ENCODE results near the gene FAM227A.

Gene FAM227A

GRCh38 chr22:38607680-38608079 lies 48.5 kb downstream of the FAM227A start:
- POLR2A ChIA-PET: no interaction called here
- TF ChIP-seq ZBTB20 (tag by site-specific recombination; IDR thresholded peaks at IDR 0.05) (no peak), ZNF157 (tag by site-specific recombination; IDR thresholded peaks at IDR 0.05) (no peak), PRDM1 (tag by site-specific recombination; IDR thresholded peaks at IDR 0.05) (no peak), ZBTB7A (tag by site-specific recombination; IDR thresholded peaks at IDR 0.05; ENCODE audit: low read depth) (no peak), ZNF391 (tag by site-specific recombination; IDR thresholded peaks at IDR 0.05; ENCODE audit: borderline replicate concordance, low read depth) (no peak), ZIC2 (tag by site-specific recombination; IDR thresholded peaks at IDR 0.05) (no peak), KLF10 (tag by site-specific recombination; IDR thresholded peaks at IDR 0.05) (no peak), KLF9 (tag by site-specific recombination; IDR thresholded peaks at IDR 0.05; ENCODE audit: low read depth) (no peak), ZFP3 (tag by site-specific recombination; IDR thresholded peaks at IDR 0.05; ENCODE audit: low read depth) (no peak), ZNF701 (tag by site-specific recombination; IDR thresholded peaks at IDR 0.05) (no peak), HOXA7 (CRISPR knock-in tag; IDR thresholded peaks at IDR 0.05; ENCODE audit: borderline replicate concordance) (no peak), ZNF776 (tag by site-specific recombination; IDR thresholded peaks at IDR 0.05; ENCODE audit: borderline replicate concordance) (no peak), REST (tag by site-specific recombination; IDR thresholded peaks at IDR 0.05) (no peak)
- TF ChIP-seq, protein P1, sequence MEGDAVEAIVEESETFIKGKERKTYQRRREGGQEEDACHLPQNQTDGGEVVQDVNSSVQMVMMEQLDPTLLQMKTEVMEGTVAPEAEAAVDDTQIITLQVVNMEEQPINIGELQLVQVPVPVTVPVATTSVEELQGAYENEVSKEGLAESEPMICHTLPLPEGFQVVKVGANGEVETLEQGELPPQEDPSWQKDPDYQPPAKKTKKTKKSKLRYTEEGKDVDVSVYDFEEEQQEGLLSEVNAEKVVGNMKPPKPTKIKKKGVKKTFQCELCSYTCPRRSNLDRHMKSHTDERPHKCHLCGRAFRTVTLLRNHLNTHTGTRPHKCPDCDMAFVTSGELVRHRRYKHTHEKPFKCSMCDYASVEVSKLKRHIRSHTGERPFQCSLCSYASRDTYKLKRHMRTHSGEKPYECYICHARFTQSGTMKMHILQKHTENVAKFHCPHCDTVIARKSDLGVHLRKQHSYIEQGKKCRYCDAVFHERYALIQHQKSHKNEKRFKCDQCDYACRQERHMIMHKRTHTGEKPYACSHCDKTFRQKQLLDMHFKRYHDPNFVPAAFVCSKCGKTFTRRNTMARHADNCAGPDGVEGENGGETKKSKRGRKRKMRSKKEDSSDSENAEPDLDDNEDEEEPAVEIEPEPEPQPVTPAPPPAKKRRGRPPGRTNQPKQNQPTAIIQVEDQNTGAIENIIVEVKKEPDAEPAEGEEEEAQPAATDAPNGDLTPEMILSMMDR (tag by site-specific recombination; IDR thresholded peaks at IDR 0.05): no peak
- TF ChIP-seq, protein P2, sequence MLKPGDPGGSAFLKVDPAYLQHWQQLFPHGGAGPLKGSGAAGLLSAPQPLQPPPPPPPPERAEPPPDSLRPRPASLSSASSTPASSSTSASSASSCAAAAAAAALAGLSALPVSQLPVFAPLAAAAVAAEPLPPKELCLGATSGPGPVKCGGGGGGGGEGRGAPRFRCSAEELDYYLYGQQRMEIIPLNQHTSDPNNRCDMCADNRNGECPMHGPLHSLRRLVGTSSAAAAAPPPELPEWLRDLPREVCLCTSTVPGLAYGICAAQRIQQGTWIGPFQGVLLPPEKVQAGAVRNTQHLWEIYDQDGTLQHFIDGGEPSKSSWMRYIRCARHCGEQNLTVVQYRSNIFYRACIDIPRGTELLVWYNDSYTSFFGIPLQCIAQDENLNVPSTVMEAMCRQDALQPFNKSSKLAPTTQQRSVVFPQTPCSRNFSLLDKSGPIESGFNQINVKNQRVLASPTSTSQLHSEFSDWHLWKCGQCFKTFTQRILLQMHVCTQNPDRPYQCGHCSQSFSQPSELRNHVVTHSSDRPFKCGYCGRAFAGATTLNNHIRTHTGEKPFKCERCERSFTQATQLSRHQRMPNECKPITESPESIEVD (tag by site-specific recombination; IDR thresholded peaks at IDR 0.05): no peak
- H3K4me1 ChIP-seq (ENCODE audit: control insufficient read depth, insufficient read depth, low read length): no peaks in the 10 kb centered on the region
- CTCF ChIA-PET: no interaction called here
- no peak overlapping the region for H3K4me3 ChIP-seq (ENCODE audit: low read depth, low read length)
- peaks cover 0 to 6% of the 10 kb centered on the region in 2 experiments; a peak in 1 of 3 replicates for H3K36me3 ChIP-seq (ENCODE audit: control insufficient read depth in 2 of 2, insufficient read depth in 1 of 2, low read length in 2 of 2)
- no peak overlapping the region for H3K27ac ChIP-seq (ENCODE audit: extremely low read depth, low read depth, low read length)
- no peaks in the 10 kb centered on the region for H3K9me3 ChIP-seq (ENCODE audit: control insufficient read depth, insufficient read depth, low read depth, low read length)

DNA sequence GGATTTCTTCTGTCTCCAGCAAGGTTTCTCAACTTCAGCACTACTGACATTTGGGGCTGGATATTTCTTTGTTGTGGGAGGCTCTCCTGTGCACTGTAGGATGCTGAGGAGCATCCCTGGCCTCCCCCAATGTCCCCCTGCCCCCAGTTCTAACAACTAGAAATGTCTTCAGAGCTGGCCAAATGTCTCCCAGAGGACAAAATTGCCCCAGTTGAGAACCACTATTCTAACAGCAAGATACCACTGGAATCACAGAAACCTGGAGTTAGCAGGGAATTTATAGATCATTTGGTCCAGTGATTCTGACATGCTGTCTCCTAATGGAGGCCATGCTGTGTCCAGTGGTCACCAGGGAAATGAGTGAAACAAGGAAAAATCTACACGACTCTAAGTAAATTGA lies 54.0 kb downstream of the FAM227A start:
- Histone ChIP-seq H3K9me3 (ENCODE audit: control insufficient read depth, insufficient read depth, low read depth, low read length) (no peaks in the 10 kb centered on the region), H3K36me3 (ENCODE audit: control insufficient read depth in 2 of 2, insufficient read depth in 1 of 2, low read length in 2 of 2) (peaks cover 0 to 2% of the 10 kb centered on the region in 2 experiments; a peak in 1 of 3 replicates), H3K27ac (ENCODE audit: extremely low read depth, low read depth, low read length) (no peak overlapping the region), H3K4me3 (ENCODE audit: low read depth, low read length) (no peak overlapping the region), H3K4me1 (ENCODE audit: control insufficient read depth, insufficient read depth, low read length) (no peaks in the 10 kb centered on the region)
- ChIA-PET POLR2A (interaction anchor here (0.6 kb wide), 1 partner anchor 111 kb away, joined by 4 read pairs; no protein-coding TSS in a partner anchor), CTCF (interaction anchor here (0.6 kb wide), 1 partner anchor 32 kb away, joined by 3 read pairs; the partner anchor contains the start of gene DMC1)
- TF ChIP-seq ZNF623 (tag by site-specific recombination; IDR thresholded peaks at IDR 0.05): no peak
- no peak for TF ChIP-seq SP2 (tag by site-specific recombination; IDR thresholded peaks at IDR 0.05)
- no peak for TF ChIP-seq ZNF624 (tag by site-specific recombination; IDR thresholded peaks at IDR 0.05)
- TF ChIP-seq ZNF138 (tag by site-specific recombination; IDR thresholded peaks at IDR 0.05; ENCODE audit: borderline replicate concordance): no peak
- TF ChIP-seq ZNF433 (tag by site-specific recombination; IDR thresholded peaks at IDR 0.05; ENCODE audit: low read depth): no peak
- no peak for TF ChIP-seq ZNF23 (tag by site-specific recombination; IDR thresholded peaks at IDR 0.05; ENCODE audit: borderline replicate concordance)

Data from HEK293 (cell line).